Anterior cingulate cortex (tissue), 58 donors: ENCODE measurements around the gene NLRC5.
"Not testable (repeated sequence)": the region's sequence is repeated elsewhere in the genome, so short reads cannot be mapped to it uniquely, and the experiment has no call there.

Experiments
- DNase-seq, 58 donors: peaks; one replicate each; lab custom pipeline; 2025; lab: John Stamatoyannopoulos, UW

Gene NLRC5

DNA sequence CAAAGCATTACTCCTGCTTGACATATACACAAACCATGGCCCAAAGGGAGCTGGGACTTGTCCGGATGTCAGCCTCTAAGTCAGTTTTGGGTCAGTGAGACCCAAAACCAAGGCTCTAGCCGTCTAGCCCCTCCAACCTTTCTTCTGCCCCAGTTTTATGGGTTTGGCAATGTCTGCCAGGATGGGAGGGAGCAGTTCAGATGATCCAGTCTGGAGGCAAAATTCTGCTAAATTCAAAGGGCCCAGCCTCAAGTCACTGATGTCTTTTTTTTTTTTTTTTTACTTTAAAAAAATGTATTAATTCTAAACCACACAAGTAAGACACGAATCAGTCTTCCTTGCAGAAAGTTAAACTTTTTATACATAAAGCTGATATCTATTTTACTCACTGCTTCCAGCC is 8.6 kb downstream of the NLRC5 start:
- DNase-seq = no peak

DNA sequence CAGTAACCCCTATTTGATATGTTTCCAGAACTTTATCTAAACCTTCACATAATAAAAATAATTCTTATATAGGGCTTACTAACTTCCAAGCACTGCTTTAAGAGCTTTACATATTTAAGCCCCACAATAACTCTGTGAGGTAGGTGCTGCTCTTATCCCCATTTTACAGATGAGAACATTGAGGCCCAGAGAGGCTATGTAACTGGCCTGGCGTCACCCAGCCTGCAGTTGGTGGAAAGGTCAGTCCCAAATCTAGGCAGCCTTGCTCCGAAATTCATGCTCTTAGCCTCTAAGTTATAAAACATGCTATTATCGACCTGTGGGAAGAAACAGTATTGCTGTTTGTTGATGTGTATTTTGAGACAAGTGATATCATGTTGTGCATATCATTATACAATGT is 9.0 kb downstream of the NLRC5 start:
- DNase-seq = no peak

DNA sequence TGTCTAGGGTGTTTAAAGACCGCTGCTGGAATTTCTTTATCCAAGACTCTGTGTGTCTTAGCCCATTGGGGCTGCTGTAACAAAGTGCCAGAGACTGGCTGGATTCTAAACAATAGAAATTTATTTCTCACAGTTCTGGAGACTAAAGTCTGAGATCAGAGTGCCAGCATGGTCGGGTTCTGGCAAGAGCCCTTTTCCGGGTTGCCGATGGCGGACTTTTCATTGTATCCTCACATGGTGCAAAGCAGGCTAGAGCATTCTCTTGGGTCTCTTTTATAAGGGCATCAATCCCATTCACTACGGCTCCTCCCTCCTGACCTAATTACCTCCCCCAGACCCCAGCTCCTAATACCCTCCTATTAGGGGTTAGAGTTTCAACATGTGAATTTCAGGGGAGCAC is 9.5 kb downstream of the NLRC5 start:
- no peak for DNase-seq

DNA sequence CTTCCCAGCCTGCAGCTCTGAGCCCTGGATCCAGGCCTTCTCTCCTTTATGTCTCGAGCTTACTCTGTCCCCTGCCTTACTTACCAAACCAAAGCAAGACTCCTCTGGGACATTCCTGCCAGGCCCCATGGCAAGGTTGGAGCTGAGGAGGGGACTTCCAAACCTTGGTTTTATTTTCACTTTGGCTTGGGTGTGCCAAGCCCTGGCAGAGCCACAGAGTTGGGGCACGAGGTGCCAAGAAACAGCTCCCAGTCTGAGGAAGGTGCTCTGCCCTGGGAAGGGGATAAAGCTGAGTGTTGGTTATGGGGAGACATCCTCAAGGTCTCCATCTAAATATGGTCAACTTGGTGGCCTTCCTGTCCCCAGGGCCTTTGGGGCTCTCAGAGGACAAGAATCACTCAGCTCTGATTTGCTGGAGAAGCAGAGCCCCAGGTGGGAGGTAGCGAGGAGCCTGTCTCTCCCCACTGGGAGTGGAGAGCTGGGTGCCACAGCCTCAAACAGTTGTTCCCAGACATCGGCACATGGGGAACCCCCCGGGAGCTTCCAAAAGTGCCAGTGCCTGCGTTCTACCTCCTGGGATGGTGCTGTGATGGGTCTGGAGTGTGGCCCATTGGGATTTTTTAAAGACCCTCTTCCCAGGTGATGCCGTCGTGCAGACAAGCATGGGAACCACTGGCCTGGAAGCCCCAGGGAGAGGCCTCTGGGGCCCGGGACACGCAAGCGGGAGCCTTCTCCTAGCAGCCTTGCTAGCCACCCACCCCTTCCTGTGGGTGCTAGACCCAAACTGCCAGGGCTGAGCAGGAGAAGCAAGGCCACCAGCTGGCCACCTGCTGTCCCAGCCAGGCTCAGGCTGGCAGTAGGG is 10.3 kb downstream of the NLRC5 start:
- no peak for DNase-seq

DNA sequence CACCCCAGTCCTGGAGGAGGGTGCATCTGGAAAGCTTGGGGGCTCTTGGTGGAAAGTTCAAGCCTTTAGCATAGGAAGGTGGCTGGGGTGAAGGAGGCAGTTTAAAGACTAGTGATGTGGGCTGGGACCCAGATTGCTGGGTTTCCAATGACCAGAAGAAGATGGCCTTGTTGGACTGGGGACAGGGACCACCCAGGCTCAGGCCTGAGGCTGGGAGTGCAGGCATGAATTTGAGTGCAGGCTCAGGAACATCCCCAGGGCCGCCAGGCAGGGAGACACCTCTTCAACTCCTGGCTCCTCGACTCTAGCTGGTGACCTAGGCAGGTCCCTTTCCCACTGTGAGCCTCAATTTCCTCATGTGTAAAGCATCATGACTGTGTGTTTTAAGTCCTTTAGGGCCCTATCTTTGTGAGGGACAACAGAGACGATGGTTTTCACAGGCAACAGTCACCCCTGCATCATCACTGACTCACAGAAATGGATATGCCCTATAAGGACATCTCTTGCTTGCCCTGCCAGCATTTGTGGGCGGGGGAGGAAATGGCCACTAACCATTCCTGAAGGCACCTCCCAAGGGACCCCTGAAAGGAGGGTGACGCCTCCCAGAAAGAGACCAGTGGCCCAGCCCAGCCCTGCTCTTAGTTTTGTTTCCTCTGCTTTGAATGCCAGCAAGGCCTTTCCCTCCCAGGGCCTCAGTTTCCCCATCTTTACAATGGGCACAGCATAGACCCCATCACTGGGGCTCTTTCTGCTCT is 11.1 kb downstream of the NLRC5 start:
- no peak for DNase-seq

DNA sequence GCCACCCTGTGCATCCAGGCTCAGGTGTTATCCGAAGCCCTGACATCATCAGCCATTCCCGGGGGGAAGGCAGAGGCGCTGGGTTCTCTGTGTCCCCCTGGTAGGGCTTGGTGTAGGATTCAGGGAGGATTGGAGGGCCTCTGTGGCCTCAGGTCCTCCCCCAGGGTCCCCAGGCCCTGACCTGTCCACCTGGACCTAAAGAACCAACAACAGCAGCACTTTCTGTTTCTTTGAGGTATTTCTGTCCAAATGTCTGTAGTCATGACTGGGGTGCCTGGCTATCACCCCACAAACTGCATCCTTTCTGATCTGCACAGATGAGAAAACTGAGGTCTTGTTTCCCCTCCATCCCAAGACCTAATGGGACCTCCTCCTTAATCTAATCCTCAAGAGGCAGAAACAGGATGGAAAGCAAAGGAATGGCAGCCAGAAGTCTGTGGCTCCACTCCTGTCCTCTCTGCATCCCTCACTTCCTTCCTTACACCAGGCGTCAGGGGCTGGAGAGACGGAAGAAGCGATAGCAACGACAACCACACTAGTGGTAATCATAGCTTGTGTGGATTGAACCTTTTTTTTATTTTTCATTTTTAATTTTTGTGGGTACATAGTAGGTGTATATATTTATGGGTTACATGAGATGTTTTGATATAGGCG is 11.8 kb downstream of the NLRC5 start:
- no peak for DNase-seq

DNA sequence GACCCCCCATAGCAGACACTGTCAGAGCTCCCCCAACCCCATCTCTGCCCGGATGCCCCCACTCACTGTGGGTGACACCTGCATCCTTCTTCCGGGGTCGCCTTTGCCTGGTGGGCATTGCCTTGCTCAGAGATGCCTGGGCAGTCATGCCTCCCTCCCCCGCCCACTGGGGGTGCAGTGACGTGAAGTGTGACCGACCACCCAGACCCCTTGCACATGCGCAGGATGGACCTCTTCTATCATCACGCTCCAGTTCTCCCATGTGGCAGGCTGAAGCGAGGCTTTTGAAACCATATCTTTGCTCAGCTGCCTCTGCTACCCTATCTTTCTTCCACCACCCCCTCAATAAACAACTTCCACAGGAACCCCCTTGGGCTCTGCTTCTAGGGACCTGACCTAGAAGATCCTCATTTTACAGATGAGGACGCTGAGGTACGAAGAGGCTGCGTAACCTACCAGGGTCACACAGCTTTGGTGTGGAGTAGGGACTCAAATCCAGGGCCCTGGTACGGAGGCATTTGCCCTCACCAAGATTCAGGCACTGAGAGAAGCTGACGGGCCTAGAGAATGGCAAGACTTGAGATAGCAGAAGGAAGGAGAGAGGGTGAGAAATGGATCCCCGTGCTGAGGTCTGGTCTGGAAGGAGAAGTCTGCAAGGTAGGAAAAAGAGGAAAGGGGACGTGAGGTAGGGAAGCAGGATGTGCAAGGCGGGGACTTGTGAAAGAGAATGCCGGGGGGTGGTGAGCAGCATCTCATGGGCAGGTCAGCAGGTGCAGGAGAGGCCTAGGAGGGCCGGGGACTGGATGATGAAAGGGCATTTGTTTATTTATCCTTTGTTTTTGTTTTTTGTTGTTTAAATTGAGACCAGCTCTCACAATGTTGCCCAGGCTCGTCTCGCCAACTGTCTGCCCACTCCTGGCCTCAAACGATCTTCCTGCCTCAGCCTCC is 14.4 kb downstream of the NLRC5 start:
- no peak for DNase-seq

DNA sequence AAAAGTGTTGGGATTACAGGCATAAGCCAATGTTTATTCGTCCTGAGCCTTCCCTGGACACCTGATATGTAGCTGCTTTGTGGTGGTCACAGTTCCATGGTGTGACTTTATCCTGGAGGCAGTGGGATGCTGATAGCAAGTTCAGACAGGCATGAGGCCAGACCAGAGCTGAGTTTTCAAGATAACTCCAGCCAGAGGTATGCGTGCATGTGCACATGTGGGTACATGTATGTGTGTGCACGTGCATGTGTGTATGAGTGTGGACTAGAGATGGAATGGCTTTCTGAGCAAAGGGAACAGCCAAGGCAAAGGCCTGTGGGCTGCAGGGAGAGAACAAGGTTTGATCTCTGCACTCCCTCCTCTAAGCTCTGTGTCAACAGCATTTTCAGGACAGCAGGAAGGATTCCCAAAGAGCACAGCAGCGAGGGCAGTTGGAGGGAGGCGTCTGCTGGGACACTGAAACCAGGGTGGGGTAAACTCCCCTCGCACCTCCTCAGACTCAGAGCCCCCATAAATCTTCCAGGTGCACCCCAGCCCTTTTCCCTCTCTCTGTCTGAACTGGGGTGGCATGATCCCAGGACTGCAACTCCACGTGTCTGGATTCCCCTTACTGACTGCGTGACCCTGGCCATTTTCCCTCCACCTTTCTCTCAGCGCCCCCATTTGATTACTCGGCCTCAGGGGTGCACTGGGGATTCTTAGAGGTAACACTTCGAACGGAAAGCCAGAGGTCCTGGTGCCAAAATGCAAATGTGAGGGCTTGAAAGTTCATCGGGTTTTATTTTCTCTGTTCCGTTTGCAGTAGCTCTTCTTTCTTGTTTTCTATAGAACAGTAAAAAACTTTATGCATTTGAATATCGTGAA is 15.3 kb downstream of the NLRC5 start:
- DNase-seq = no peak

DNA sequence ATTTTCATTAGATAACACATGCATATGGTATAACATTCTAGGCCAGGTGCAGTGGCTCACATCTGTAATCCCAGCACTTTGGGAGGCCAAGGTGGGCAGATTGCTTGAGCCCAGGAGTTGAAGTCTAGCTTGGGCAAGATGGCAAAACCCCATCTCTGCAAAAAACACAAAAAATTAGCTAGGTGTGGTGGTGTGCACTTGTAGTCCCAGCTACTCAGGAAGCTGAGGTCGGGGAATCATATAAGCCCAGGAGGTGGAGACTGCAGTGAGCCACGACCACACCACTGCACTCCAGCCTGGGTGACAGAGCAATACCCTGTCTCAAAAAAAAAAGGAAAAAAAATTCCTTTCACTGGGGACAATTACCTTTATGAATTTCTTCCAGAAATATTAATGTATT is 16.2 kb downstream of the NLRC5 start:
- not testable (repeated sequence) for DNase-seq

DNA sequence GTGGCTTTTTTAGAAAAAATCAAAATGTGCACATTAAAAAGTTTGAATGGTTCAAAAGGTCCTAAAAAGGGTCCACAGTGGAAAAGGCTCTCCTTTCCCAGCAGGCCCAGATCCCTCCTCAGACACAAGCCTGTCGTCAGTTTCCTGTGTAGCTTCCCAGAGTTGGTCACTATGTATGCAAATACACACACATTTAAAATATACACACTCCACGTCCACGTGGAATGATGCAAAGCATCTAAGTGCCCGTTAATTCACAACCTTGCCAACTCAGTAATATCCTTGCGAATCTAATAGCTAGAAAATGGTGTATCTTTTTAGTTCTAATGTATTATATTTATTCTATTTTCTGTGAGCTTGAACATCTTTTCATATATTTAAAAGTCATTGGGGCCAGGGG is 17.7 kb downstream of the NLRC5 start:
- DNase-seq = no peak

DNA sequence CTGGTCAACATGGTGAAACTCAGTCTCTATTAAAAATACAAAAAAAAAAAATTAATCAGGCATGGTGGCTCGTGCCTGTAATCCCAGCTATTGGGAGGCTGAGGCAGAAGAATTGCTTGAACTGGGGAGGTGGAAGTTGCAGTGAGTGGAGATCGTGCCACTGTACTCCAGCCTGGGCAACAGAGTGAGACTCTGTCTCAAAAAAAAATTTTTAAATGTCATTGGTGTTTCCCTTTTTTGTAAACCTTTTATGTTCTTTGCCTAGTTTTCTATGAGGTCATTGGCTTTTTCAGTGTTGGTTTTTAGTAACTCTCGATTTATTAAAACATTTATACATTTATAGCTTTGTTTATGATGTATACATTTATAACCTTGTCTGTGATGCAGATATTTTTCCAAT is 18.2 kb downstream of the NLRC5 start:
- no peak for DNase-seq

DNA sequence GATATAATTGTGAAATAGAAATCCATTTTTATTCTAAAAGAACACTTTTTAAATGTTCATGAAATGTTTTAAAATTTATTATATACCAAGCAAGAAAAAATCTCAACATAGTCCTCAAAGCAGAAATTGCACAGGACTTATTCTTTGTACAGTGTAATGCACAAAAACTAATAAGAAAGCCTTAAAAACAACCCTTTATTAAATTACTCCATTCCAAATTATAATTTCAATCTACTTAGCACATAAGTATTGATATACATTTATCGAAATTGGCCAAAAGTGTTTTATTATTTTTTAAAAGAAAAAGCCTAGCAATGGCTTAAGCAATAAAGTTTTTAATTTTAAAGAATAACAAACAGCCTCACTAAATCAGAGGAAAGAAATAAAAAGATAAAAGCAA is 19.1 kb downstream of the NLRC5 start:
- DNase-seq = no peak

DNA sequence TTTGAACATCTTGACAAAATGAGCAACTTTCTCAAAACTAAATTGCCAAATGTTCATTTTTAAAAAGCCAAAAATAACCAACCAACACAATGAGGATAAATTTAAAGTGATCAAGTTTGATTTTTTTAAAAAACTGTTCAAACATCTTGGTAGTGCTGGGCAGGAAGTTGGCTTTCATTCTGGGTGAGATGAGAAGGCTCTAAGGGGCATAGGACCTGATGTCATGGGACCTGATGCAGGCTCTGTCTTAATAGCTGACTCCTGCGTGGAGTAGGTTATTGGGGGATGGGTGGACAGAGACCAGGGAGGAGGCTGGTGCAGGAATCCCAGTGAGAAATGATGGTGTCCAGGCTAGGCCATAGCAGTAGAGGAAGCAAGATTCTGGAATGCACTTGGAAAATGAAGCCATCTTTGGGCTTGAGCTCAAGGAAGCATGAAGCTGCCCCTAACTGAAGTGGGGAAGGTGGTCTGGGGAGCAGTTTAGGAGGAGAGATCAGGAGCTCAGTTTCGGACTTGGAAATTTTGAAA is 20.4 kb downstream of the NLRC5 start:
- no peak for DNase-seq

DNA sequence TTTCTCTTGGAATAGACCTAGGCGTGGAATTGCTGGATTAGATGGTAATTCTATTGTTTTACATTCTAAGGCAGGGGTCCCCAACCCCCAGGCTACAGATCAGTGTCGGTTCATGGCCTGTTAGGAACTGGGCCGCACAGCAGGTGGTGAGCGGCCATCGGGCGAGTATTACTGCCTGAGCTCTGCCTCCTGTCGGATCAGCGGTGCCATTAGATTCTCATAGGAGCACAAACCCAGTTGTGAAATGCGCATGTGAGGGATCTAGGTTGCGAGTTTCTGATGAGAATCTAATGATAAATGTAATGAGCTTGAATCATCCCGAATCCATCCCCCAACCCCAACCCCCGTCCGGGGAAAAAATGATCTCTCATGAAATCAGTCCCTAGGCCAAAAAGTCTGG is 23.0 kb downstream of the NLRC5 start:
- DNase-seq = no peak

DNA sequence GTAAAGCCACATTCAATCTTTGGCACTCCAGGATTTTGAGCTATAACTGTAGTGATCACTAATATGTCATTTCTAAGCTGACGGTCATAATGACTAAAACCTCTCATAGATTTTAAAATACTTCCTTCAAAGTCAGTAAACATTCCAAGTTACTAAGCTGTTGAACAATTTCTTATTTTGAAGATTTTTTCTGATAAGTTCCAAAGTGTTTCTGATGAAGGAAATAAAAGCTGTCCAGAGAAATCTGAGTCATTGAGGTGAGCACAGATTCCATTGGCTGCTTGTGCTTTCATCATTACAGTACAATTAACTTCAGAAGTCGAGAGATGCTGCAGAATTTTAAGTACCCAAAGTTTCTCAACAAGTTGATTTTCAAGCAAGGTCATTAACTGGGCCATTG is 23.9 kb downstream of the NLRC5 start:
- DNase-seq = no peak

DNA sequence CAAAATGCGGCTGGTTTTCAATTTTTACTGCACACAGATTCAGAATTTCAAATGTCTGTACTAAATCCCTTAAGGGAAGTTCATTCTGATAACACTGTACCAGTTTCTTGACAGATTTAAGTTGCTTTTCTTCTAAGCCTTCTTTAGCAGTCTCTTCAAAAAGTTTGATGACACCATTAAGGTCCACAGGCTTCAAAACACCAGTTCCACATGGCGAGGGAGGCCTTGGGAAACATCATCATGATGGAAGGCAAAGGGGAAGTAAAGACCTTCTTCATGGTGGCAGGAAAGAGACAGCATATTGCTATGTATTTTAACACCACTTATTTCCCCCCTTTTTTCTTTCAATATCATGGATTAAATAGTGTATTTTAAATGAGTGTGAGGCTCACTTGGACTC is 24.5 kb downstream of the NLRC5 start:
- no peak for DNase-seq

DNA sequence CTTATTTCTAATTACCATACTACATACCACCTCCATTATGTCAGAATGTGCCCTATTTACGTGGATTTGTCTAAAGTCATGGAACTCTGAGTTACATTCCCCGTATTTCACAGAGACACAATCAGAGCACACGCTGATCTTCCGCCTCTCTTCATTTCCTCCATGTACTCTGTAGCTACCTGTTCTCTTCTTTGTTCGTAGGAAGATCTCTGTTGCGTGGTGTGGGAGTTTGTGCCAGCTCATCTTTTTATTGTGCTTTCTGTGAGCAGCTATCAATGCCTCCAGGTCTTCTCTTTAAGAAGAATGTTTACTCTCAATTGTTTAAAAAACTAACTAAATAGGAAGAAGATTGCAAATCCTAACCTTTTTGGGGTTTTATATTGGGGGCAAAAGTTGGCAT is 26.9 kb downstream of the NLRC5 start:
- DNase-seq = no peak

DNA sequence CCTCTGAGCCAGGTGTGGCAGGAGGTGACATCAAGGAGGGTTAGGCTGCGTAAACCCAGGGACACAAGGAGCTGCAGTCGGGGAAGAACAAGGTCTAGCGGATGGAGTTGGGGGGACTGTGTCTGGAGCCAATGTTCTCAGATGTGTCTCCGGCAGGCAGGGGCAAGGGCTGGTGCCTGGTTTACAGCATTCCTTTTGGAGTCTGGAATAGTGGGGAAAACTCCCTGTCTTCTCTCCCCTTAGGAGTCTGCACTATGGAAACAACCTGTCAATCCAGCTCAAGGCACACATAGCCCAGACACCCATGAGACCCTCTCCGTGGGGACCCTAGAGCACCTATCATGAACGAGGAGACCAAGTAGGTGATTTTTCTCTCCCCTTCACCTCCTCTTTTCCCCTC is 27.5 kb downstream of the NLRC5 start:
- DNase-seq = no peak

DNA sequence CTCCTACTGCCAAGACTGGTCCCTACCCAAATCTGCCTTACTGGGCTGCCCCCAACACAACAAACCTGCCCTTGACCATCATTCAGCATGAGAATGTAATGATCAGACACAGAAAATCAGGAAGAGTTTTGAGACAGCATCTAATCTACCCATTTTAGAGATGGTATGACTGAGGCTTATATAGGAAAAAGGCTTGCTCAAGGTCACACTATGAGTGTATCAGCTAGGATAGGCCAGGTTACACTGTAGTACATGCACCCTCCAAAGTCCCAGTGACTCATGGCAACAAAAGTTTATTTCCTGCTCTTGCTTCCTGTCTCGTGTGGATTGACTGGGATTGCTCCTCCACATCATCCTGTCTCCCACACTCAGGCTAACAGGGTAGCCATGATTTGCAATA is 27.9 kb downstream of the NLRC5 start:
- no peak for DNase-seq
